ENCODE results near the gene VSTM2L. TPM values are rescaled to one million over a fixed set of nuclear protein-coding genes. Genes with fewer than 3 reads are reported as not detected.

VSTM2L gene
- total and polyA plus RNA-seq, 2 of the 13 experiments (the other 11 are each of a cell fraction or from before 2014, with no cell fraction given), result not detected

GRCh38 chr20:37941332-37941731 is 38.4 kb downstream of the VSTM2L start (continued):
- peak; percentile 55 for TF ChIP-seq ZFP91 (CRISPR knock-in tag; IDR thresholded peaks at IDR 0.05; ENCODE audit: borderline replicate concordance)
- no peak for TF ChIP-seq RBM22 (optimal IDR thresholded peaks at IDR 0.05; ENCODE audit: low read length)
- no peak for TF ChIP-seq MXD3 (CRISPR knock-in tag; IDR thresholded peaks at IDR 0.05)
- TF ChIP-seq NRL (CRISPR knock-in tag; IDR thresholded peaks at IDR 0.05; ENCODE audit: borderline replicate concordance), result peak; percentile 62
- TF ChIP-seq ZNF263 (CRISPR knock-in tag; IDR thresholded peaks at IDR 0.05), result peak; percentile 59; the same call in 1 of the 2 replicates
- peak; percentile 18; the same call in 1 of the 2 replicates for TF ChIP-seq FOXP4 (CRISPR knock-in tag; IDR thresholded peaks at IDR 0.05)
- peak; percentile 32; the same call in 1 of the 2 replicates for TF ChIP-seq THRA (CRISPR knock-in tag; IDR thresholded peaks at IDR 0.05; ENCODE audit: borderline replicate concordance)
- TF ChIP-seq ERF (CRISPR knock-in tag; IDR thresholded peaks at IDR 0.05), result 0 out of 2 replicates have a peak, but pooled peaks have one; percentile 53
- TF ChIP-seq KDM2A (CRISPR knock-in tag; IDR thresholded peaks at IDR 0.05; ENCODE audit: borderline replicate concordance, low read depth), result peak; percentile 58; the same call in 1 of the 2 replicates
- TF ChIP-seq ZNF616 (CRISPR knock-in tag; IDR thresholded peaks at IDR 0.05; ENCODE audit: low read depth), result no peak
- peak; percentile 67; the same call in 1 of the 2 replicates for TF ChIP-seq ZNF280B (CRISPR knock-in tag; IDR thresholded peaks at IDR 0.05; ENCODE audit: borderline replicate concordance)
- TF ChIP-seq MNT (IDR thresholded peaks at IDR 0.05), result no peak
- no peak for TF ChIP-seq ZFP41 (CRISPR knock-in tag; IDR thresholded peaks at IDR 0.05; ENCODE audit: borderline replicate concordance)
- TF ChIP-seq RXRA (CRISPR knock-in tag; IDR thresholded peaks at IDR 0.05), result peak; percentile 48; the same call in 1 of the 2 replicates
- peak; percentile 61; the same call in 1 of the 2 replicates for TF ChIP-seq AHR (CRISPR knock-in tag; IDR thresholded peaks at IDR 0.05)
- TF ChIP-seq ZNF891 (CRISPR knock-in tag; IDR thresholded peaks at IDR 0.05), result 0 out of 2 replicates have a peak, but pooled peaks have one; percentile 36

Data from HepG2 (cell line).